Endothelial cell of umbilical vein (primary cell): ENCODE measurements around the gene POLR3B.

ENCODE experiments used
- CTCF ChIP-seq, 2 donors: IDR thresholded peaks; 1 replicate in 1 of 2; 2 replicates in 1 of 2; pipeline ENCODE4 v1.5.1; 2011; ENCODE audit warnings: low read length in 2 of 2, mild to moderate bottlenecking in 2 of 2, moderate library complexity in 2 of 2, control low read depth in 1 of 2, inconsistent platforms in 1 of 2, low read depth in 1 of 2; ENCODE audit not compliant: insufficient read depth in 1 of 2; ENCODE audit errors: extremely low read depth in 1 of 2
- EZH2 ChIP-seq: IDR thresholded peaks from 2 replicates; pipeline ENCODE4 v1.6.1; 2012; ENCODE audit warnings: borderline replicate concordance, low read depth, mild to moderate bottlenecking, moderate library complexity, low read length, inconsistent platforms; ENCODE audit not compliant: severe bottlenecking
- POLR2A ChIP-seq: IDR thresholded peaks from 2 replicates; pipeline ENCODE4 v1.6.1; 2012; ENCODE audit warnings: low read depth, mild to moderate bottlenecking, control low read depth, low read length

DNA sequence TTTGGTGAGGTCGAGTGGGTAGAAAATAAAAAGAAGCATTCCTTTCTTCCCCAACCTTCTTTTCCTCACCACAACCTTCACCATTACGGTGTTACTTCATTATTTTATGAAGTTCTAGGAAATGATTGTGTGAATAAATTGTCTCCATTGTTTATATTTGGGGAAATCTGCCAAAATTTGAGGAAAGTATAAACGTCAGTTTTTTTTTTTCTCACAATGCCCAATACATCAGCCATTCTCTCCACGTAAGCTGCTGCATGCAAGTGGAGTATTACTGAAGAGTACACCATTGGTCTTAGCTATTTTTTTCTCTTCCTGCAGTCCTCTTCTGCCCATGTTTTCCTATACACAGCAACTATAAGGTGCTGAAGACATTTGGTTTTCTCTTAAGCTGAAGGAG is 9.1 kb upstream of the POLR3B start:
- TF ChIP-seq CTCF (IDR thresholded peaks at IDR 0.05; ENCODE audit: extremely low read depth in 1 of 2, insufficient read depth in 1 of 2, low read depth in 1 of 2, low read length in 2 of 2) (no peak), EZH2 (no peak), POLR2A (no peak)
